ENCODE data around the gene SLC22A23. TPM values are rescaled to one million over a fixed set of nuclear protein-coding genes. Genes with fewer than 3 reads are reported as not detected.

SLC22A23 gene
- total RNA-seq, 6 donors from 2014 or later: 18.2 to 73.1 (median 28.3) TPM

DNA sequence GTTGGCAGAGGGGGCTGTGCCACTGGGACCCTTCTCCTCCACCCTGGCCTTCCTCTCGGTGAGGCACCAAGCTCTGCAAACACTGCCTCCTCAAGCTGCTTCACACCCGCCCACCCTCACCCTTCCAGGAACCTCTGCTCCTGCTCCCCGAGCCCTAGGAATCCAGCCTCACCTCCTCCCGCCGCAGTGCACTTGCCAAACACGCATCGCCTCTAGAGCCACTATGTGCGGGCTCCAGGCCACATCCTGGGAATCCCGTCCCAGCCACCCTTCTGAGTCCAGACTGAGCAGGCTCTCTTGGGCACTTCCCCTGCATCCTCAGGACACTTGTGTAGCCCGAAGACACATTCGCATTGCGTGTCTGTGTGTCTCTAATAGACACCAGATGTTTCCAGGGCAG is 179.6 kb downstream of the SLC22A23 start:
- Histone ChIP-seq H3K4me3 (no peak overlapping the region), H3K27me3 (no peaks in the 10 kb centered on the region), H3K4me1 (peaks cover 5 to 13% (median 12%) of the 10 kb centered on the region in 4 donors), H3K27ac (no peak overlapping the region), H3K36me3 (peaks cover 0 to 12% (median 11%) of the 10 kb centered on the region in 4 donors), H3K9me3 (no peaks in the 10 kb centered on the region)
- no peak for ATAC-seq (ENCODE audit: low FRiP score in 2 of 2)
- DNase-seq: no peak
- no peak for TF ChIP-seq POLR2AphosphoS5 (IDR thresholded peaks at IDR 0.05)
- TF ChIP-seq, protein P1, sequence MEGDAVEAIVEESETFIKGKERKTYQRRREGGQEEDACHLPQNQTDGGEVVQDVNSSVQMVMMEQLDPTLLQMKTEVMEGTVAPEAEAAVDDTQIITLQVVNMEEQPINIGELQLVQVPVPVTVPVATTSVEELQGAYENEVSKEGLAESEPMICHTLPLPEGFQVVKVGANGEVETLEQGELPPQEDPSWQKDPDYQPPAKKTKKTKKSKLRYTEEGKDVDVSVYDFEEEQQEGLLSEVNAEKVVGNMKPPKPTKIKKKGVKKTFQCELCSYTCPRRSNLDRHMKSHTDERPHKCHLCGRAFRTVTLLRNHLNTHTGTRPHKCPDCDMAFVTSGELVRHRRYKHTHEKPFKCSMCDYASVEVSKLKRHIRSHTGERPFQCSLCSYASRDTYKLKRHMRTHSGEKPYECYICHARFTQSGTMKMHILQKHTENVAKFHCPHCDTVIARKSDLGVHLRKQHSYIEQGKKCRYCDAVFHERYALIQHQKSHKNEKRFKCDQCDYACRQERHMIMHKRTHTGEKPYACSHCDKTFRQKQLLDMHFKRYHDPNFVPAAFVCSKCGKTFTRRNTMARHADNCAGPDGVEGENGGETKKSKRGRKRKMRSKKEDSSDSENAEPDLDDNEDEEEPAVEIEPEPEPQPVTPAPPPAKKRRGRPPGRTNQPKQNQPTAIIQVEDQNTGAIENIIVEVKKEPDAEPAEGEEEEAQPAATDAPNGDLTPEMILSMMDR (IDR thresholded peaks at IDR 0.05): no peak
- 86 to 87% methylated on average over 12 of the region's 12 CpGs for WGBS, 2 donors

DNA sequence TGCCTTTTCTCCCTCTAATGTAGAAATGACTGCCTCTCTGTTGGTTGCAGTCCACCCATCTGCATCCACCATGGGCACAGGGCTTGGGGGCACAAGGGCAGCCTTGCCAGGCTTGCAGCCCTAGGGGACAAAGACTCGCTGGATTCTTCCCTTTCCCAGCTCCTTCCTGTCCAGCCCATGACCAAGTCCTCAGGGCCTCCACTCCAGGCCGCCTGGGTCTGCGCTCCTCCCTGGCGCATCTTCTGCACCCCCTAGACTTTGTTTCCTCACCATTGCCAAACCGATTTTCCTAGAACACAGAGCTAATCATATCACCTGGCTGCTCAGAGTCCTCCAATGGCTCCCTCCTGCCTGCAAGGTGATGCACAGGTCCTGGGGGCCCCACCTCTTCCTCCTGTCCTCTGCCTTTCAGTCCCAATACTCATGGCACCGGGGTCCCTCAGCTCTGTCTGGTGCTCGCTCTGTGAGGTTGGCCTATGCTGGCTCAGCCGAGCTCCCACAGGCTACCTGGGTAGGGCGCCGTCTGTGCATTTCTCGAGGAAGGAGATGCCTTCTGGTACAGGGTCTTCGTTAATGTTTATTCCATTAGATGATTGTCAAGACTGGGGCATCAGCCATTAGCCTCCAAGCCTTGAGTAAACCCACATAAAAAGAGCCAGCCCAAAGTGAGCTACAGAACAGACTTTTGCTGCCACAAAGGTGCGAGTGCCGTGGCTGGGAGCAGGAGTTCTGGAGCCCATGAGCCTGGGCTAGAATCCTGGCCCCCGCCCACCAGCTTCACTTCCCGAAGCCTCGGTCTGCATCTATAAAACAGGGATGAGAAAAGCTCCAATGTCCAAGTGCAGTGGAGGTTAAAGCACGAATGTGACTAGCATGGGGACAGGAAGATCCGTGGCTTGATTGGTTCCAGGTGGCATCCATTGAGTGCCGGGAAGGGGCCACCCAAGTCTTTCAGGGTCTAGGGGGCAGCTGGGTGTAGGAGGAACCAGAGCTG is 180.4 kb downstream of the SLC22A23 start:
- Histone ChIP-seq H3K36me3 (peaks cover 0 to 20% (median 19%) of the 10 kb centered on the region in 4 donors), H3K4me1 (peaks cover 3 to 5% (median 4%) of the 10 kb centered on the region in 4 donors), H3K27me3 (no peaks in the 10 kb centered on the region), H3K9me3 (no peaks in the 10 kb centered on the region), H3K4me3 (no peak overlapping the region), H3K27ac (no peak overlapping the region)
- no peak for DNase-seq
- TF ChIP-seq, protein P1 (IDR thresholded peaks at IDR 0.05): no peak
- TF ChIP-seq EP300 (IDR thresholded peaks at IDR 0.05): no peak
- TF ChIP-seq POLR2AphosphoS5 (IDR thresholded peaks at IDR 0.05): no peak
- TF ChIP-seq POLR2A (IDR thresholded peaks at IDR 0.05): no peak
- 84 to 90% methylated on average over 13 to 20 of the region's 20 CpGs for WGBS, 2 donors
- ATAC-seq (ENCODE audit: low FRiP score in 2 of 2): no peak

DNA sequence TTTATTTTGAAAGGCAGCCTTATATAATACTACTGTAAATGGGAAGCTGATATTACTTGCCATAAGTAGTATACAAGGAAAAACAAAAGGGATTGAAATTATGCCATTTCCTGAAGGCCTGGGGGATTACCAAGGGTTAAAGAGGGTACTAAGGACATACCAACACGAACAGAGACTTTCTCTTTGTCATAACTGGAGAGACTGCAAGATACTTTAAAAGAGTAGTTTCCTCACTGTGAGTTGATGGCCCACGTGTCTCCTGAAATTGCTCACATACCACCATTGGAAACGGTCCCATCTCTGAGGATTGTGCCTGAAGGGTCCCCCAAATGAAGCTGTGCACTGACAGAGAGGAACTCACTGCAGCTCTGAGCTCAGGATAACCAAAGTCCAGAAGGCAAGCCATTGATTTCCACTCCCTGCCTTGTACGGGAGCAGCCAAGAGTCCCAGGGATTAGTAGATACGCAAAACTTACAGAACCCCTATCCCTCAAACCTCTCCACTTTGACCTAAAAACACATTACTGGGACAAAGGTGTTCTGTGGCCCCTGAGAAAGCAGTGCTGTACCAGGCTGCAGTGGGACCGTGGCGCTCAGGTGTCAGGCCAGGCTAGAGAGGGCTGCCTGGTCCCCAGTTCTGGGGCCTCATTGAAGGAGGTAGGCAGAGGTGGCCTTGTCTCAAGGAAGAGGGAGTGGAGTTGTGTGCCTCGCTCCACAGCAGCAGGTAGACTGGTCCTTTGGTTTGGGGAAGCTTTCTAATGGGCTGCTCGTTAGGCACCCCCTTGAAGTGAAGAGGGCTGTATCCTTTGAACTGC is 182.9 kb downstream of the SLC22A23 start:
- H3K36me3 ChIP-seq: peaks cover 0 to 45% (median 30%) of the 10 kb centered on the region in 4 donors
- no peak for ATAC-seq (ENCODE audit: low FRiP score in 2 of 2)
- no peak for TF ChIP-seq EP300 (IDR thresholded peaks at IDR 0.05)
- no peak for TF ChIP-seq POLR2A (IDR thresholded peaks at IDR 0.05)
- TF ChIP-seq, protein P1 (IDR thresholded peaks at IDR 0.05): no peak
- no peak for TF ChIP-seq POLR2AphosphoS5 (IDR thresholded peaks at IDR 0.05)
- H3K4me1 ChIP-seq: peaks cover 0 to 9% (median 2%) of the 10 kb centered on the region in 4 donors
- no peaks in the 10 kb centered on the region for H3K9me3 ChIP-seq
- WGBS, 2 donors: 60 to 81% methylated on average over 6 to 9 of the region's 9 CpGs
- no peak for DNase-seq
- no peak overlapping the region for H3K27ac ChIP-seq
- H3K4me3 ChIP-seq: no peak overlapping the region
- H3K27me3 ChIP-seq: no peaks in the 10 kb centered on the region

DNA sequence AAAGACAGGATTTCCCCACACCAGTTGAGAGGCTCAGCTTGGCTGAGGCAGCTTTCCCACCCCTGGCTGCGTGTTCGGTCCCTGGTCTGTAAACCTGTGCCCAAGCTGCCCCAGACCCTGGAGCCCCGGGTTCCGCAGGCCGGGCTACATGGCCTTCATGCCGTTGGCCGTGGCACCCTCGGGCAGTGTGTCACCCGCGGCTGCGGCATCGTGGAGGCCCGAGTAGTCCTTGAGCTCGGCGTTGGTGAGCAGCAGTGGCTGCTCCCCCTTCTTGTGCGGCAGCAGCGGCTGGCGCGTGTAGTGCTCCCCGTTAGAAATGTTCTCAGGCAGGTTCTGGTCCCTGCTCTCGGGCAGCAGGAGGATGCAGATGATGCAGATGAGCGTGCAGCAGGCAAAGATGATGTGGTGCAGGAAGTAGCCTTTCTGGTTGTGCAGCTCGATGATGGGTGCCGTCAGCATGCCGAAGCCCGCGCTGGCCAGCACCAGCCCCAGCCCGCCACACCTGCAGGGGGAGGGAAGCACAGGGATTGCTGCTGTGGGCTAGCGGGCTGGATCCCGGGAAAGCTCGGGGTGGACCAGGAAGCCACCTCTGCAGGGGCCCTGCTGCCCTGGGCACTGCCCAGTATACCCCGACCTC is 183.8 kb downstream of the SLC22A23 start:
- Histone ChIP-seq H3K27ac (no peak overlapping the region), H3K4me1 (peaks cover 0 to 9% (median 2%) of the 10 kb centered on the region in 4 donors), H3K9me3 (no peaks in the 10 kb centered on the region), H3K36me3 (peaks cover 0 to 53% (median 32%) of the 10 kb centered on the region in 4 donors), H3K4me3 (no peak overlapping the region), H3K27me3 (no peaks in the 10 kb centered on the region)
- DNase-seq: peak in 1 of 2 donors; percentile 76
- TF ChIP-seq POLR2A (IDR thresholded peaks at IDR 0.05) (no peak), POLR2AphosphoS5 (IDR thresholded peaks at IDR 0.05) (no peak), EP300 (IDR thresholded peaks at IDR 0.05) (no peak)
- TF ChIP-seq, protein P1 (IDR thresholded peaks at IDR 0.05): no peak
- WGBS, 2 donors: 93 to 95% methylated on average over 31 to 32 of the region's 32 CpGs
- no peak for ATAC-seq (ENCODE audit: low FRiP score in 2 of 2)
